ENCODE measurements around the gene ERICH3. TPM values are rescaled to one million over a fixed set of nuclear protein-coding genes. Genes with fewer than 3 reads are reported as not detected.

The ERICH3 gene
- polyA plus RNA-seq, 1 donor from 2014 or later: 0.27 TPM

- TF ChIP-seq CTCF (IDR thresholded peaks at IDR 0.05; ENCODE audit: poor library complexity, severe bottlenecking): no peak
- TF ChIP-seq EP300 (conservative IDR thresholded peaks at IDR 0.05; ENCODE audit: poor library complexity, severe bottlenecking): no peak
- no peak for TF ChIP-seq MXI1 (conservative IDR thresholded peaks at IDR 0.05; ENCODE audit: poor library complexity, severe bottlenecking)
- no peak for TF ChIP-seq TAF1 (IDR thresholded peaks at IDR 0.05; ENCODE audit: low read depth)
- TF ChIP-seq RAD21 (conservative IDR thresholded peaks at IDR 0.05): no peak
- no peak for TF ChIP-seq EZH2 (IDR thresholded peaks at IDR 0.05; ENCODE audit: borderline replicate concordance, insufficient read depth, low read length, poor library complexity, severe bottlenecking)
- no peak for TF ChIP-seq REST (IDR thresholded peaks at IDR 0.05; ENCODE audit: borderline replicate concordance)
- no peaks in the 10 kb centered on the region for H4K20me1 ChIP-seq (ENCODE audit: insufficient read depth)
- no peak overlapping the region for H2AFZ ChIP-seq (ENCODE audit: low read depth, low read length)
- no peak overlapping the region for H3K4me3 ChIP-seq (ENCODE audit: low read length)
- no peaks in the 10 kb centered on the region for H3K79me2 ChIP-seq (replicated peaks; ENCODE audit: insufficient read depth, low read length)
- no peaks in the 10 kb centered on the region for H3K27me3 ChIP-seq (ENCODE audit: insufficient read depth, low read depth, low read length)
- no peak overlapping the region for H3K9ac ChIP-seq (ENCODE audit: low read length)
- H3K9me2 ChIP-seq (ENCODE audit: insufficient read depth, low read length): no peaks in the 10 kb centered on the region
- no peak overlapping the region for H3K27ac ChIP-seq (ENCODE audit: low read length)
- no peaks in the 10 kb centered on the region for H3K9me3 ChIP-seq (ENCODE audit: low read length)
- no peak overlapping the region for H3K4me2 ChIP-seq (ENCODE audit: low read length)
- no peaks in the 10 kb centered on the region for H3F3A ChIP-seq (ENCODE audit: insufficient read depth, low read length, poor library complexity, severe bottlenecking)
- H3K36me3 ChIP-seq (ENCODE audit: insufficient read depth, low read length): no peaks in the 10 kb centered on the region
Measured at GRCh38 chr1:74578101-74578500, 95.5 kb downstream of the ERICH3 start.

- no peaks in the 10 kb centered on the region for H3K36me3 ChIP-seq (ENCODE audit: insufficient read depth, low read length)
Measured at GRCh38 chr1:74571891-74572290, 101.7 kb downstream of the ERICH3 start.

More at GRCh38 chr1:74571891-74572290, 101.7 kb downstream of the ERICH3 start:
- Histone ChIP-seq H3K4me2 (ENCODE audit: low read length) (no peak overlapping the region), H3K27me3 (ENCODE audit: insufficient read depth, low read depth, low read length) (no peaks in the 10 kb centered on the region), H2AFZ (ENCODE audit: low read depth, low read length) (no peak overlapping the region), H3K9me3 (ENCODE audit: low read length) (no peaks in the 10 kb centered on the region), H3K9ac (ENCODE audit: low read length) (no peak overlapping the region), H3K4me3 (ENCODE audit: low read length) (no peak overlapping the region), H3K9me2 (ENCODE audit: insufficient read depth, low read length) (no peaks in the 10 kb centered on the region), H3K79me2 (replicated peaks; ENCODE audit: insufficient read depth, low read length) (no peaks in the 10 kb centered on the region), H3F3A (ENCODE audit: insufficient read depth, low read length, poor library complexity, severe bottlenecking) (no peaks in the 10 kb centered on the region), H4K20me1 (ENCODE audit: insufficient read depth) (no peaks in the 10 kb centered on the region), H3K27ac (ENCODE audit: low read length) (no peak overlapping the region)
- TF ChIP-seq REST (IDR thresholded peaks at IDR 0.05; ENCODE audit: borderline replicate concordance) (no peak), POLR2AphosphoS5 (IDR thresholded peaks at IDR 0.05) (no peak), EZH2 (IDR thresholded peaks at IDR 0.05; ENCODE audit: borderline replicate concordance, insufficient read depth, low read length, poor library complexity, severe bottlenecking) (no peak), RAD21 (conservative IDR thresholded peaks at IDR 0.05) (no peak), TAF1 (IDR thresholded peaks at IDR 0.05; ENCODE audit: low read depth) (no peak), CTCF (IDR thresholded peaks at IDR 0.05; ENCODE audit: poor library complexity, severe bottlenecking) (no peak), EP300 (conservative IDR thresholded peaks at IDR 0.05; ENCODE audit: poor library complexity, severe bottlenecking) (no peak), MXI1 (conservative IDR thresholded peaks at IDR 0.05; ENCODE audit: poor library complexity, severe bottlenecking) (no peak), SMC3 (conservative IDR thresholded peaks at IDR 0.05; ENCODE audit: poor library complexity) (no peak)

Data from neural cell (in vitro differentiated cells).